Urinary bladder (tissue), 4 donors: ENCODE data around the gene SLC39A5. TPM values are rescaled to one million over a fixed set of nuclear protein-coding genes. Genes with fewer than 3 reads are reported as not detected.

Source experiments
- DNase-seq: peaks from one replicate; pipeline ENCODE4 v3.0.0-alpha.2; 2015; ENCODE audit errors: extremely low spot score
- H3K27ac ChIP-seq: one replicate; pipeline ENCODE4 v1.5.1; 2013; ENCODE audit warnings: low read depth, mild to moderate bottlenecking, moderate library complexity
- H3K36me3 ChIP-seq: one replicate; pipeline ENCODE4 v1.6.1; 2013; ENCODE audit warnings: mild to moderate bottlenecking, moderate library complexity; ENCODE audit not compliant: insufficient read depth
- H3K4me1 ChIP-seq: one replicate; pipeline ENCODE4 v1.6.1; 2013; ENCODE audit warnings: mild to moderate bottlenecking, moderate library complexity; ENCODE audit not compliant: insufficient read depth
- H3K4me3 ChIP-seq: one replicate; pipeline ENCODE4 v1.5.1; 2013; ENCODE audit warnings: low read depth, low read length
- WGBS: extraction: QIAGEN DNeasy Blood & Tissue Kit; methylation state at CpG from one replicate; pipeline ENCODE4 v1.1.7; 2013; 5-methylcytosine and 5-hydroxymethylcytosine counted together
- polyA plus RNA-seq: library from polyadenylated mRNA; stranded (reverse); fragments of 200-250 nt; gene quantifications from one replicate; pipeline ENCODE4 v1.2.3, GENCODE V29; 2013
- total RNA-seq: library from RNA; depleted of rRNA; stranded (reverse); fragments of >200 nt; gene quantifications from one replicate; pipeline ENCODE4 v1.2.3, GENCODE V29; 2014
- donor health status: healthy with polysubstance abuse.
- donor health status: healthy.

The SLC39A5 gene
- total and polyA plus RNA-seq, 2 donors: 0.30 TPM; not detected in 1

GRCh38 chr12:56198836-56199235 lies 31.0 kb upstream of the SLC39A5 start:
- H3K27ac ChIP-seq: no peak overlapping the region
- 56% methylated on average over 1 of the region's 1 CpG for WGBS

DNA sequence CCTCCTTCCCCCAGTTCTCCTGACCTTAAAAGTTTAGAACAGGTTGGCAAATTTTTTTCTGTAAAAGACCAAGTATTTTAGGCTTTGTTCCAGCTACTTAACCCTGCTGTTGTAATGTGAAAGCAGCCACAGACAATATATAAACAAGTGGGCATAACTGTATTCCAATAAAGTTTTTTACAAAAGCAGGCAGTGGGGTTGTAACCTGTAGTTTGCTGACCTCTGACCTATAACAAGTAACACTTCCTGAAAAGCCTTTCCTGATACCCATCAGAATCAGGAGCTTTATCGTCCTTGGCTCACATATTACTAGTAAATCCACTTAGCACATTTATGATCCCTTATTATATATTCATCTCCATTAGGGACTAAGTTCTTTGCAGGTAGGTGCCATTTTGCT lies 27.5 kb upstream of the SLC39A5 start:
- H3K4me3 ChIP-seq: no peak overlapping the region
- no peak for DNase-seq
- H3K27ac ChIP-seq: peak overlapping the region; percentile 0
- no peaks in the 10 kb centered on the region for H3K4me1 ChIP-seq
- 11% methylated on average over 1 of the region's 1 CpG for WGBS
- peaks cover 2% of the 10 kb centered on the region for H3K36me3 ChIP-seq

More at GRCh38 chr12:56198836-56199235, 31.0 kb upstream of the SLC39A5 start:
- Histone ChIP-seq H3K4me1 (no peaks in the 10 kb centered on the region), H3K36me3 (no peaks in the 10 kb centered on the region), H3K4me3 (no peak overlapping the region)
- DNase-seq: no peak

DNA sequence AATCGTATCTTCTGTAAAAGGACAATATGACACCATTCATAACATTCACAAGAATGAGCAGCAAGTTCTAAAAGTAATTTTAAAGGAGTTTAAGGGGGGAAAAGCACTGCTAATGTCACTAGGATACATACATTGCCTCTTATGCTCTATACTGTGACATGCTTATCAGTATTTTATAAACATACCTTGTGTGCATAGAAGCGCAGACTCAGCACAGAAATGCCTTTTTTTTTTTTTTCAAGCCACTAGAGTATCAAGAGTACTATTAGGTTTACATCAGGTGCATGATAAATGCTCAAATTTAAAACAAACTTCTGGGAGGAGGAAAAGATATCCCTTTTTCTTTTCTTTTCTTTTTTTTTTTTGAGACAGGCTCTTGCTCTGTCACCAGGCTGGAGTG lies 27.0 kb upstream of the SLC39A5 start:
- Histone ChIP-seq H3K27ac (peak overlapping the region; percentile 0), H3K4me1 (no peaks in the 10 kb centered on the region), H3K36me3 (peaks cover 2% of the 10 kb centered on the region), H3K4me3 (no peak overlapping the region)
- no peak for DNase-seq
- WGBS: 35% methylated on average over 2 of the region's 2 CpGs

DNA sequence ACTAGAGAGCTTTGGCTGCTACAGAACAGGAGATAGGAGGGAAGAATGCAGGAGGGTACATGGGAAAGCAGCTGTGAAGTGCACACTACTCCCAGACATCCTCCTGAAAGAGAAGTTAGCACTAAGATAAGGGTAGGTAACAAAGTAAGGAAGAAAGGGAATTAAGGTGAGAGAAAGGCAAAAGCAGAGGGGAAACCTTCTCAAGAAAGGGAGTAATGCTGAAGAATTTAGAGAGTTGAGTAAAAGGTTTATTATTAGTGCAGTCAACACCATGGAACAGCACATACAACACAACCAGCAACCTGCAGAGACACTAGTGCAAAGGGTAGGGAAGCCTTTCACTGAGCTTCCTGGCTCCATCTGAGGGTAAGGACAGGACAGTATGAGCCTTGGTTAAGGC lies 25.6 kb upstream of the SLC39A5 start:
- DNase-seq: no peak
- Histone ChIP-seq H3K4me3 (no peak overlapping the region), H3K36me3 (peaks cover 2% of the 10 kb centered on the region), H3K27ac (no peak overlapping the region), H3K4me1 (no peaks in the 10 kb centered on the region)

DNA sequence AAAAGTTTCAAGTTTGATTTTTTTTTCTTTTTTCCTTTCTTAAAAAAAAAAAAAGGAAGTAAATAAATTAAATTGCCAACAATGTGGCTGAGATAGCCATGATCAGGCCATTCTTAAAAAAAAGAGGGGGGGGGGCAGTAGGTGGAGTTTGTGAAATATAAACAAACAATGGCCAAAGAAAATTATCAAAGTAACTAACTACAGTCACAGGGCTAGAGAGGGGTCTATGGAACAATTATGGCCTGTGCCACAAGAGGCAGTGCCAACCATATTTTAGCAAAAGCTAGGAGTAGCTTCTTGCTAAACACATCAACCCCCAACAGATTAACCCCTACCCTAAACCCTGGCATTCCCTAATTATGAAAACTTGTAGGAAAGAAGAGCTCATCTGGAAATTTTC lies 24.4 kb upstream of the SLC39A5 start:
- H3K36me3 ChIP-seq: peaks cover 2% of the 10 kb centered on the region
- no peaks in the 10 kb centered on the region for H3K4me1 ChIP-seq
- H3K27ac ChIP-seq: no peak overlapping the region
- no peak for DNase-seq
- H3K4me3 ChIP-seq: no peak overlapping the region

DNA sequence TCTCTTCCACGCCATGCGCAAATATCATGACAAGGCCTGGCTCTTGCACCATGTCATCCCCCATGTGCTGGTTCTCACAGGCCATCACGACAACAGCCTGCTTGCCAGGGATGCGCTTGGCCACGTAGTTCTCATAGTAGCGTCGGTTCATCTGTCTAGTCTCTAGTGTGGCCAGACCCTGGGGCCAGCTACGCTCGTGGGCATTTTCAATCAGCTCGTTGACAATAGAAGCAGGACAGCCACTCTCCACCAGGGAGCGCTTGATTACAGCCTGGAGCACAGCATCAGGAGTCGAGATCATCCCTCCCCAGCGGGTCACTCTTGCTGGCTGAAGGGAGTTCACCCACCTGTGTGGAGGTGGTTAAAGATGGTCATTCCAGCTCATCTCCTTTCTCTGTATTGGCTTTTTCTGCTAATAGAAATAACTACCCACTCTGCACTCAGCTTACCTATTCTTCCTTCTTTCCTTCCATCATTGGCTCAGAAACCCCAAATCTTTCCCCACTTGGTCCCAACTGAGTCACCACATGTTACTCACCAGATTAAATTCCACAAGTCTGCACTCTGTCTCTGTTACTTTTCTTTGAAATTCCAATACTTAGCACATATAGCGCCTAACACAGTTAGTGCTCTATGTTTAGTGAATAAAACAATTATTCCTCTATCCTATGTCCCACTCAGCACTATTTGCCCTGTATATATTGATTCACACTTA lies 23.2 kb upstream of the SLC39A5 start:
- H3K36me3 ChIP-seq: peaks cover 2% of the 10 kb centered on the region
- no peak overlapping the region for H3K27ac ChIP-seq
- H3K4me3 ChIP-seq: no peak overlapping the region
- WGBS: 52% methylated on average over 14 of the region's 14 CpGs
- no peaks in the 10 kb centered on the region for H3K4me1 ChIP-seq
- no peak for DNase-seq

DNA sequence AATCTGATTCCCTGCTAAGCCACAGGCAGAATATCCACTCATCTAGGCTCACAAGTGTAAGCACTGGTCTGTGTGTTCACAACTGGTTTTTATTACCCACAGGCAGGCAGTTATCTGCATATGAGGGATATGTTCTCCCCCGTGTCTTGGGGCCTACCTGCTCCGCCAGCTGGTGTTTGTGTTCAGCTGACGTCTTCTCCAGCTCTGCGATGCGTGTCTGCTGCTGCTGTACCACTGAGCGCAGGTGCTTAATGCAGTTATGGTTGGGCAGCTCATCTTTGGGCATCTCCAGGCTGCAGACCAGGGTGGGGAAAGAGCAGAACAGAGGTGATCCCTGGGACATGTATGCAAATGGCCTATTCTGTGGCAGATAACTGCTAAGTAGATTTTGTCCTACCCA lies 21.8 kb upstream of the SLC39A5 start:
- no peaks in the 10 kb centered on the region for H3K4me1 ChIP-seq
- no peak overlapping the region for H3K27ac ChIP-seq
- H3K36me3 ChIP-seq: peaks cover 4% of the 10 kb centered on the region
- H3K4me3 ChIP-seq: no peak overlapping the region
- WGBS: 79% methylated on average over 6 of the region's 6 CpGs
- DNase-seq: no peak

DNA sequence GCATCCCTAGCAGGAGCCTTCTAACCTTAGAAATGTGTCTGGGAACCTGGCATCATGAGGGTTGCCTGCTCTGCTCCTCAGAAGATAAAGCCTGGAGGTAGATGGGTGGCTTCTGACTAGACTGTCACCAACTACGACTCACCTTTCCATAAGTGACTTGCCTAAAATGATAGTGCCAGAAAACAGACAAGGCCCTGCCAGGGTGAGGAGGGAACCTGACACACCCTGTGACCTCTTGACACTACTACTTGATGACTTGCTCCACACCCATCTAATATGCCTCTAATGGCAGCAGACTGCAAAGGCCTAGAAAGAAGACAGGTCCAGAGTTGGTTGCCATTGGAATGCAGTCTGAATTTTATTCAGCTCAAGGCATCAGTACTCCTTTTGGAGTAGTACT lies 17.5 kb upstream of the SLC39A5 start:
- Histone ChIP-seq H3K27ac (no peak overlapping the region), H3K36me3 (peaks cover 9% of the 10 kb centered on the region), H3K4me3 (no peak overlapping the region), H3K4me1 (no peaks in the 10 kb centered on the region)
- WGBS: 91% methylated on average over 1 of the region's 1 CpG
- no peak for DNase-seq

- no peak for DNase-seq
- 77% methylated on average over 5 of the region's 5 CpGs for WGBS
- H3K36me3 ChIP-seq: peaks cover 8% of the 10 kb centered on the region
- H3K4me3 ChIP-seq: no peak overlapping the region
- H3K4me1 ChIP-seq: no peaks in the 10 kb centered on the region
- no peak overlapping the region for H3K27ac ChIP-seq
Observed at GRCh38 chr12:56213878-56214277, 16.0 kb upstream of the SLC39A5 start.

DNA sequence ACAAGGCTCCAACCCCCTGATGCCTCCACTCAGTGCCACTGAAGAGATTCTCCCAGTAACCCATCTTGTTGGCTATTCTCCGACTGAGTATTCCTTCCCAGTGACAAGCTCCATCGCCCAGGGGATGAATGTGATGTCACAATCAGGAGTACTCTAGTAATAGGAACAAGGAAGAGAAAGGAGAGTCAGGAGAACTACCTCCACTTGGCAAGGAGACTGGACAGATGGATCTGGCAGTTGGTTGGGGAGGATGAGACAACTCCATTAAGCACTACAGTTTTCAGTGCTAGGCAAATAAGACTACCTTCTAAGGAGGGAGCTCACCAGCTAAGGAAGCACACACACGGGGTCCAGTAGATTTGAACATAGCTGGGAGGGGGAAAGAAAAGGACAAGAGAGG lies 13.4 kb upstream of the SLC39A5 start:
- Histone ChIP-seq H3K27ac (no peak overlapping the region), H3K4me3 (no peak overlapping the region), H3K36me3 (peaks cover 8% of the 10 kb centered on the region), H3K4me1 (no peaks in the 10 kb centered on the region)
- 87% methylated on average over 3 of the region's 3 CpGs for WGBS
- no peak for DNase-seq

- H3K27ac ChIP-seq: no peak overlapping the region
- 91% methylated on average over 9 of the region's 9 CpGs for WGBS
Observed at GRCh38 chr12:56219840-56220239, 10.0 kb upstream of the SLC39A5 start.

DNA sequence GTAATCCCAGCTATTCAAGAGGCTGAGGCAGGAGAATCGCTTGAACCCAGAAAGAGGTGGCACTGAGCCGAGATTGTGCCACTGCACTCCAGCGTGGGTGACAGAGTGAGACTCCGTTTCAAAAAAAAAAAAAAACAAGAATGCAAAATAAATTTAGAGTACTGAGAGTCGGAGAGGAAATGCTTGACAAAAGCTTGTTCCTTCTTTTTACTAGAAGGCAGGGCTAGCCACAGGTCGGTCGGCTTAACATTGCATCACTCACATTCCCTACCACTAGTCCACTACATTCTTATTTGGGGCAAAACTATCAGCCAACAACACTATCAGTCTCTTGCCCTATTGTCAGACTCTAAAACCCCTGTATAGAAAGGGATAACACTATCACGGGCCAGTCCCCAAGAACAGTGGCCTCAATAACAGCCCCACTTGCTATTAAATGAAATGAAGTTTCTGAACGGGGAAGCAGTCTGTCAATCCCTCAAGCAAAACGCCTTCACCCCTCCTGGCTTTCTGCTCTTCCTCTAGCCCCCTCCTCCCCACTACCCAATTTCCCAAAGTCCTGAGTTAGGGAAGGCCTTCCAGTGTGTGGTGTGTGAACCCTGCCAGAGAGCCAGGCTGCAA lies 9.1 kb upstream of the SLC39A5 start:
- peak overlapping the region; percentile 97 for H3K27ac ChIP-seq
- no peak for DNase-seq
- peak overlapping the region; percentile 66 for H3K4me3 ChIP-seq
- 9% methylated on average over 10 of the region's 10 CpGs for WGBS
- no peaks in the 10 kb centered on the region for H3K36me3 ChIP-seq
- H3K4me1 ChIP-seq: no peaks in the 10 kb centered on the region

More at GRCh38 chr12:56219840-56220239, 10.0 kb upstream of the SLC39A5 start:
- DNase-seq: no peak
- no peaks in the 10 kb centered on the region for H3K4me1 ChIP-seq
- no peak overlapping the region for H3K4me3 ChIP-seq
- H3K36me3 ChIP-seq: peaks cover 5% of the 10 kb centered on the region

DNA sequence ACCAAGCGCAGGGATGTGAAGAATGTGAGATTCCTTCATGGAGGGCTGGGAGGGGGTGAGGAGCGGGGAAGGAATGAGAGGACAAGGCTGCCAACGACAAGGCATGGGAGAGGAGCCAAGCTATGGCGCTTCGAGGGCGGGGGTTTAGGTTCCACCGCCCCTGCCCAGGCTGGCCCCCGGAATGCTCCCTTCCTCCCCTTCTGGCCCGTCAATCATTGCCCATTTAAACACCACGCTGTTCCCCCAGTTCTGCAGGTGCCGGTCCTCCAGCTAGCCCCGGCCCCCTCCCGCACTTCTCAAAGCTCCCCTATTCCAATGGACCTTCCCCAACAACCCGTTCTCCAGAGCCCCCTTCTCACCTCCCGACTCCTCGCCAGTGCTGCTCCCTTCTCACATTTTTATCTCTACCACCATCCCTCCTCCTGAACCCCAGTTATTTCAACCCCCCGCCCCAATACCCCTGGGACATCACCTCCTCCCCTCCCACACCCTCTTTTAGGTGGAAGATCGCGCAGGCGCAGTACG lies 8.6 kb upstream of the SLC39A5 start:
- Histone ChIP-seq H3K4me3 (peak overlapping the region; percentile 66), H3K27ac (peak overlapping the region; percentile 97), H3K36me3 (no peaks in the 10 kb centered on the region), H3K4me1 (no peaks in the 10 kb centered on the region)
- DNase-seq: peak; percentile 43
- under 1% methylated on average over 21 of the region's 21 CpGs for WGBS

- WGBS: under 1% methylated on average over 42 of the region's 42 CpGs
- Histone ChIP-seq H3K4me3 (peak within 1 kb of the TSS; percentile 66), H3K36me3 (no peaks in the 10 kb centered on the region), H3K4me1 (no peaks in the 10 kb centered on the region), H3K27ac (peak within 1 kb of the TSS; percentile 97)
- peak; percentile 94 for DNase-seq
Observed at GRCh38 chr12:56221757-56222530, 7.9 kb upstream of the SLC39A5 start, which contains the start of gene RNF41. TSS of gene RNF41 (minus strand) at chr12:56221922. CDS start at chr12:56214047, 7,875 bp downstream.
